Hepatocyte (in vitro differentiated cells): ENCODE measurements around the gene AKT2.

Source experiments
- EZH2 ChIP-seq: fragments of 200-600 bp; sonication (generic); IDR thresholded peaks from 2 replicates; pipeline ENCODE4 v1.6.1; 2016; ENCODE audit warnings: antibody characterized with exemption, mild to moderate bottlenecking, borderline replicate concordance
- EZH2phosphoT487 ChIP-seq: fragments of 200-600 bp; sonication (generic); IDR thresholded peaks from one replicate; pipeline ENCODE4 v1.6.1; 2018; ENCODE audit warnings: antibody characterized with exemption, mild to moderate bottlenecking, low read depth, moderate library complexity; ENCODE audit not compliant: unreplicated experiment, severe bottlenecking
- TF ChIP-seq, protein P1 (sequence below): fragments of 200-600 bp; sonication (generic); IDR thresholded peaks from 2 replicates; pipeline ENCODE4 v1.5.1; 2016; ENCODE audit warnings: antibody characterized with exemption, mild to moderate bottlenecking; ENCODE audit not compliant: poor library complexity

DNA sequence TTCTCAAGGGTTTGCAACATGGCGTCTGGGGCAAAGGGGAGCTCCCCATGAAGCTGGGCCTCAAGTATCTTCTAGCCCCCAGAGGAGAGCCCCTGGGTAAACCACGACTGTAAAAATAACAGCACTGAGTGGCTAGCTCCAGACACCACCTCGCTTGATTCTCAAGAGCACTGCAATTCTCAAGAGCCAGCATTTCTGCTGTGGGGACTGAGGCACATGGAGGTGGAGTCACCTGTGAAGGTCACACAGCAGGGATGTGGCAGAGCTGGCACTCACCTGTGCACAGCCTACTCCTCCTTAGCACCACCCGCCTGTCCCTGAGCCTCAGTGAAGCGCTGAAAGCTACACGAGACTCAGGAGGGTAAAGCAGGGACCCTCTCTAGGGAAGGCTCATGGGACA, 38.0 kb downstream of the AKT2 start:
- TF ChIP-seq, protein P1, sequence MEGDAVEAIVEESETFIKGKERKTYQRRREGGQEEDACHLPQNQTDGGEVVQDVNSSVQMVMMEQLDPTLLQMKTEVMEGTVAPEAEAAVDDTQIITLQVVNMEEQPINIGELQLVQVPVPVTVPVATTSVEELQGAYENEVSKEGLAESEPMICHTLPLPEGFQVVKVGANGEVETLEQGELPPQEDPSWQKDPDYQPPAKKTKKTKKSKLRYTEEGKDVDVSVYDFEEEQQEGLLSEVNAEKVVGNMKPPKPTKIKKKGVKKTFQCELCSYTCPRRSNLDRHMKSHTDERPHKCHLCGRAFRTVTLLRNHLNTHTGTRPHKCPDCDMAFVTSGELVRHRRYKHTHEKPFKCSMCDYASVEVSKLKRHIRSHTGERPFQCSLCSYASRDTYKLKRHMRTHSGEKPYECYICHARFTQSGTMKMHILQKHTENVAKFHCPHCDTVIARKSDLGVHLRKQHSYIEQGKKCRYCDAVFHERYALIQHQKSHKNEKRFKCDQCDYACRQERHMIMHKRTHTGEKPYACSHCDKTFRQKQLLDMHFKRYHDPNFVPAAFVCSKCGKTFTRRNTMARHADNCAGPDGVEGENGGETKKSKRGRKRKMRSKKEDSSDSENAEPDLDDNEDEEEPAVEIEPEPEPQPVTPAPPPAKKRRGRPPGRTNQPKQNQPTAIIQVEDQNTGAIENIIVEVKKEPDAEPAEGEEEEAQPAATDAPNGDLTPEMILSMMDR: no peak
- no peak for TF ChIP-seq EZH2phosphoT487
- no peak for TF ChIP-seq EZH2
